Regular cardiac myocyte (primary cell): ENCODE results near the gene CRYGC. TPM values are rescaled to one million over a fixed set of nuclear protein-coding genes. Genes with fewer than 3 reads are reported as not detected.

Source experiments
- total RNA-seq: library from RNA; depleted of rRNA; stranded (reverse); fragments of >200 nt; gene quantifications from 2 replicates; pipeline ENCODE4 v1.2.3, GENCODE V29; 2014

CRYGC gene, protein sequence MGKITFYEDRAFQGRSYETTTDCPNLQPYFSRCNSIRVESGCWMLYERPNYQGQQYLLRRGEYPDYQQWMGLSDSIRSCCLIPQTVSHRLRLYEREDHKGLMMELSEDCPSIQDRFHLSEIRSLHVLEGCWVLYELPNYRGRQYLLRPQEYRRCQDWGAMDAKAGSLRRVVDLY
- not detected in 2 replicates for total RNA-seq

DNA sequence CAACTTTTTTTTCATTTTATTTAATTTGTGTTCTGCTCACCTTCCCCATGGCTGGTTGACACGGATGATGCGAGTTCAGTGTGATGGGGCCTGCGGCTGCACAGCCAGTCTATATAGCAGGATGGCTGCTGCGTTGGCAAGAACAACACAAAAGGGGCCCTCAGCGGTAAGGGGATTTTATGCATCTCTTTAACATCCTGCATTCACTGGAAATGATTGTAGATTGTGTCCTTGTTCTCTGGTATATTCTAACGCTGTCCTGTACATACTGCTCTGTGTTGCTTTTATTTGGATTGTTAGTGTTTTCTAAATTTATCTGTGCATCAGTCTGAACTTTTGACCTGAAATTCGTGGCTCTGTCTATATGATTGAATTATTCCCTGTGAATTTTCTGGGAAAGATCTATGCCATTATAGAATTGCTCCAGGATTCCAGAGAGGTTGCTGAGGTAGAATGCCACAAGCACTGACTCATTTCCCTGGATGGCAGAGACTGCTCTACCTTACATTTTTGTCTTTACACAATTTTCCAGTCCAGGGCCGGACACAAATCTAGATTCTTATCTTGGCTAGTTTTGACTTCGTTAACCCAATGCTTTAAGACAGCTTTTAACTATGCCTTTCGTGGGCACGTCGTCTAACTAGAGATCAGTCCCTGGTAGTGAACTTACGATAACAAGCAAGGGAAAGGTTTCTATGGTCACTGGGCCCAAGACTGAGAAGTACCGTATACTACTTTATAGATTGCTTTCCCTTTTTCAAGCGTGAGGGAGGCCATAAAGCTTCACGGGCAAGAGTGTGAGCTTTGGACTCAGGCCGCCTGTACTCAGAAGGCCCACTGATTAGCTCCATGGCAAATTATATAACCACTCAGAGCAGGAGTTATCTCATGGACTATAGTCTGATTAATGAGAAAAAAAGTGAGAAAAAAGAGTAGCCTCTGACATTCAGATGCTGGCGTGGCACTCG, at the start of gene CRYGC:
Gene CRYGC (minus strand): TSS at position 85 of the 968 bp plus-strand sequence. CDS start 36 bp downstream, at position 49.

DNA sequence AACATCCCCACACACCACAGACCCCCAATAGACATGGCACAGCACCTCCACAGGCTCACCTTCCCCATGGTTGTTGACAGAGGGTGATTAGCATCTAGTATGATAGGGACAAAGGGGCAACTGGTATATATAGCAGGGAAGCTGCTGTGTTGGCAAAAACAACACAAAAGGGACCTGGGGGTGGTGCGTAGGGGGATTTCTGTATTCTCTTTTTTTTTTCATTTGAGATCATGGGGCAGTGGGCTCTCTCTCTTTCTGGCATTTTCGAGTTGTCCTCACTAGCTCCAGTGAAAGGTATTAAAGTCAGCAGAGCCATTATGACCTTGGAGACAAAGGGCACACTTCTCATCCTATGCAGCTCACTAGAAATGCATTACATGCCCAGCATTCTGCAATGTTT, 33.9 kb upstream of the CRYGC start, which contains the start of gene CRYGA:
Gene CRYGA (minus strand): TSS at position 101 of the 400 bp plus-strand sequence. CDS start 33 bp downstream, at position 68.

DNA sequence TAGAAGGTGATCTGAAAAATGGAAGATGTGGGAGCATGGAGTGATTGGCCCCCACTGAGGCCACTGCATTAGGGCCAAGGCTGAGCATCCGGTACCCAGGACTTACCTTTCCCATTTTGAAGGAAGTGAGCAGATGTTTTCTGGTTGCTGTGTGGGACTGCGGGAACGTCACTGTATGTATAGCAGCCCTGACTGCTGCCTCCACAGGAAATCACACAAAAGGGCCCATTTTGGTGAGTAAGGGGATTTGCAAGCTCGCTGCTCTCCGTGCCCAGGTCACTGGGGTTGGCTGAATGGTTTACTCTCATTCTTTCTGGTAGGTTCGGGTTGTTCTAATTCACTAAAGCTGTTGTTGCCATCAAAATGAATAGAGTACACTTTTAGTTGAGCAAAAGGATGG, 16.4 kb upstream of the CRYGC start, which contains the start of gene CRYGB:
Gene CRYGB (minus strand): TSS at position 153 of the 400 bp plus-strand sequence. CDS start 38 bp downstream, at position 115.

DNA sequence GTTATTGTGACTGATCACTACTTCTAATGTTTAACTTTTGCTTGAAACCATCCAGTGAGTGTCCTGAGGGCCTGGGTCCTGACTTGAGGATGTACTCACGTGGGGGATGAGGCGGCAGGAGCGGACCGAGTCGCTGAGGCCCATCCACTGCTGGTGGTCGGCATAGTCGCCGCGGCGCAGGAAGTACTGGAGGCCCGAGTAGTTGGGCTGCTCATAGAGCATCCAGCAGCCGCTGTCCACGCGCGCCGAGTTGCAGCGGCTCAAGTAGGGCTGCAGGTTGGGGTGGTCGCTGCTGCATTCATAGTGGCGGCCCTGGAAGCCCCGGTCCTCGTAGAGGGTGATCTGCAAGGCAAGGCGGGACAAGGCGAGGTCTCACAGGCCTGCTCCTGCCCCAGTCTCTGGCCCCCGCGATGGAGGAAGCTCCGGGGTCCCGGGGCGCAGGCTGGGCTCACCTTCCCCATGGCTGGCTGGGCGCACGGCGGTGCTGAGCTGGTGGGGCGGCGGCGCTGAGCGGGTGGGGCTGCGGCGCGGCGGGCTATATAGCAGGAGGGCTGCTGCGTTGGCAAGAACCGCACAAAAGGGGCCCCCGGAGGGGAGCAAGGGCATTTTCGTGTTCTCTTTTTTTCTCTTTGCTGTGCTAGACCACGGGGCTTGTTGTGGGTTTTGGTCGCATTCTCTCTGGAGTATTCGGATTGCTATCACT, 5.5 kb downstream of the CRYGC start, which contains the start of gene CRYGD:
Gene CRYGD (minus strand): TSS at position 512 of the 703 bp plus-strand sequence. CDS start 51 bp downstream, at position 461.

Other genes with a start within 250 kb of the CRYGC start
- 11.5 and 31.6 TPM in 2 replicates for gene PLEKHM3, start 104.3 kb downstream of the CRYGC start, total RNA-seq
- gene CRYGD, start 5.3 kb downstream of the CRYGC start, total RNA-seq: not detected in 2 replicates
- not detected in 2 replicates for gene CRYGB, start 16.3 kb upstream of the CRYGC start, total RNA-seq
- not detected in 2 replicates for gene CRYGA, start 33.8 kb upstream of the CRYGC start, total RNA-seq
- gene C2orf80, start 60.2 kb upstream of the CRYGC start, total RNA-seq: not detected in 2 replicates
- gene IDH1, start 125.2 kb upstream of the CRYGC start, total RNA-seq: 103 and 107 TPM in 2 replicates
- gene PIKFYVE, start 136.4 kb upstream of the CRYGC start, total RNA-seq: 24.0 and 30.7 TPM in 2 replicates